BE2C (cell line): Measurements from ENCODE around the gene PRSS22.

ENCODE experiments used
- DNase-seq: peaks from one replicate; pipeline ENCODE4 v3.0.0-alpha.2; 2020
- H3K27me3 ChIP-seq: fragments of 250-450 bp; sonication (Bioruptor Pico); 2 replicates; pipeline ENCODE4 v1.5.1; 2020; ENCODE audit warnings: mild to moderate bottlenecking
- H3K36me3 ChIP-seq: fragments of 250-450 bp; sonication (Bioruptor Pico); 2 replicates; pipeline ENCODE4 v1.5.1; 2020; ENCODE audit warnings: mild to moderate bottlenecking
- H3K4me1 ChIP-seq: fragments of 250-450 bp; sonication (Bioruptor Pico); 2 replicates; pipeline ENCODE4 v1.5.1; 2020
- H3K4me3 ChIP-seq: 2 replicates; pipeline ENCODE4 v1.5.1; 2011; ENCODE audit warnings: low read depth, low read length
- H3K9me3 ChIP-seq: fragments of 250-450 bp; sonication (Bioruptor Pico); 2 replicates; pipeline ENCODE4 v1.5.1; 2020
- CTCF ChIP-seq: IDR thresholded peaks from 2 replicates; pipeline ENCODE4 v1.5.1; 2012; ENCODE audit warnings: mild to moderate bottlenecking, low read depth, low read length

The PRSS22 gene

DNA sequence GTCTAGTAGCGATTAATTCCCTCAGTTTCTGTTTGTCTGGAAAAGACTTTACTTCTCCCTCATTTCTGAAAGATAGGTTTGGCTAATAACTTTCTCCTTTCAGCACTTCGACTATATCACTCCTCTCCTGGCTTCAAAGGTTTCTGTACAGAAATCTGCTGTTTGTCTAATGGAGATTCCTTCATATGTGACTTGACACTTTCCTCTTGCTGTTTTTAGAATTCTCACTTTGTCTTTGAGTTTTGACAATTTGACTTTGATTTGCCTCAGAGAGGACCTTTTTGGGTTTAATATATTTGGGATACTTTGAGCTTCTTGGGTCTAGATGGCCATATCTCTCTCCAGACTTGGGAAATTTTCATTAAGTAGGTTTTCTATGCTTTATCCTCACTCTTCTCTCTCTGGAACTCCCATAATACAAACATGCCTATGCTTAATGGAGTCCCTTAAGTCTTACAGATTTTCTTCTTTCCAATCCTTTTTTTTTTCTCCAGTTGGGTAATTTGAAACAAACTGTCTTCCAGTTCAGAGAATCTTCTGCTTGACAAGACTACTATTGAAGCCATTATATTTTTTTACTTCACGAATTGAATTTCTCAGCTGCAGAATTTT is 48.7 kb downstream of the PRSS22 start:
- Histone ChIP-seq H3K36me3 (no peaks in the 10 kb centered on the region), H3K4me3 (no peak overlapping the region), H3K27me3 (peaks cover 12% of the 10 kb centered on the region), H3K4me1 (no peaks in the 10 kb centered on the region), H3K9me3 (no peaks in the 10 kb centered on the region)
- DNase-seq, result no peak
- no peak for TF ChIP-seq CTCF

DNA sequence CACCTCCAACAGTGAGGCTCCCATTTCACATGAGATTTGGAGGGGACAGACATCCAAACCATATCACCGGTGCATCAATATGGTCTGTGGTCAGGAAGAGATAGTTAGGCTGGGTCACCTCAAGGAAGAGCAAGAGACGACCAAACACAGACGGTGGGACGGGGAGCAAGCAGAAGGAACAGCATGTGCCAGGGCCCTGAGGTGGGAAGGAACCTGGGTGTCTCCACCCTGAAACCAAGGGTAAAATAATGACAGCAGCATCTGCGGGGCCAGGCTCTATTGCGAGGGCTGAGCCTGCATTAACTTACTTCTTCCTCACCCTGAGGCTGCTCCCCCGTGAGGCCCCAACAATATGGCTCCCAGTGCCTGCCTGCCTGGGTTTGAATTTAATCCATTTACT is 49.8 kb downstream of the PRSS22 start:
- Histone ChIP-seq H3K27me3 (peaks cover 12% of the 10 kb centered on the region), H3K4me1 (no peaks in the 10 kb centered on the region), H3K9me3 (no peaks in the 10 kb centered on the region), H3K36me3 (no peaks in the 10 kb centered on the region), H3K4me3 (no peak overlapping the region)
- no peak for TF ChIP-seq CTCF
- DNase-seq, result no peak

DNA sequence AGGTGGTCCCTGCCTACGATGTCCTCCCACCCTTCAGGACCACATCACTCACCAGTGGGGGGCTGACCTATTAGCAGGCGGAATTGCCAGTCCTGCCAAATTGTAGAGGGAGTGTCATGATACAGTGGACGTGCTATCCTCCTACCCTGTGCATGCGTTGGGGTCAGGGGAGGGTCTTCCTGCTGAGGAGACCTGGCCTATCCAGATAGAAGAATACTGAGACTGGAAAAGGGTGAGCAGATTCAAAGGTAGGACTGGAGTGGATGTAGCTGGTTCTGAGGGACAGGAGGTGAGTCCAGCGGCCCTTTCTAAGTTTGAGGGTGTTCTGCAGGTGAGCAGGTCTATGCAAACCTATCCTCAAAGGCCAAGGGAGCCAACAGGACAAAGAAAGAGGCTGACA is 51.7 kb downstream of the PRSS22 start:
- TF ChIP-seq CTCF, result no peak
- Histone ChIP-seq H3K4me1 (no peaks in the 10 kb centered on the region), H3K27me3 (peaks cover 9% of the 10 kb centered on the region), H3K9me3 (no peaks in the 10 kb centered on the region), H3K4me3 (no peak overlapping the region), H3K36me3 (no peaks in the 10 kb centered on the region)
- DNase-seq, result no peak

DNA sequence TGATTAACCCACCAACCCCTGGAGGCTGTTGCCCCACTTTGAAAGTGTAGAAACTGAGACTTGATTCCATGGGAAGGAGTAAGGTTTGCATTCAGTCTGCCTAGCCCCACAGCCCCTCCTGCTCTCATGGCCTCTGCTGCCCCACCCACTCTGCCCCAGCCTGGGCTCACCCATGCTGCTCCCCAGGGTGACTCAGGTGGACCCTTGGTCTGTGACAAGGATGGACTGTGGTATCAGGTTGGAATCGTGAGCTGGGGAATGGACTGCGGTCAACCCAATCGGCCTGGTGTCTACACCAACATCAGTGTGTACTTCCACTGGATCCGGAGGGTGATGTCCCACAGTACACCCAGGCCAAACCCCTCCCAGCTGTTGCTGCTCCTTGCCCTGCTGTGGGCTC is 53.2 kb downstream of the PRSS22 start:
- H3K27me3 ChIP-seq, result peaks cover 6% of the 10 kb centered on the region
- TF ChIP-seq CTCF, result no peak
- H3K9me3 ChIP-seq, result no peaks in the 10 kb centered on the region
- DNase-seq, result no peak
- no peaks in the 10 kb centered on the region for H3K36me3 ChIP-seq
- H3K4me3 ChIP-seq, result no peak overlapping the region
- no peaks in the 10 kb centered on the region for H3K4me1 ChIP-seq

DNA sequence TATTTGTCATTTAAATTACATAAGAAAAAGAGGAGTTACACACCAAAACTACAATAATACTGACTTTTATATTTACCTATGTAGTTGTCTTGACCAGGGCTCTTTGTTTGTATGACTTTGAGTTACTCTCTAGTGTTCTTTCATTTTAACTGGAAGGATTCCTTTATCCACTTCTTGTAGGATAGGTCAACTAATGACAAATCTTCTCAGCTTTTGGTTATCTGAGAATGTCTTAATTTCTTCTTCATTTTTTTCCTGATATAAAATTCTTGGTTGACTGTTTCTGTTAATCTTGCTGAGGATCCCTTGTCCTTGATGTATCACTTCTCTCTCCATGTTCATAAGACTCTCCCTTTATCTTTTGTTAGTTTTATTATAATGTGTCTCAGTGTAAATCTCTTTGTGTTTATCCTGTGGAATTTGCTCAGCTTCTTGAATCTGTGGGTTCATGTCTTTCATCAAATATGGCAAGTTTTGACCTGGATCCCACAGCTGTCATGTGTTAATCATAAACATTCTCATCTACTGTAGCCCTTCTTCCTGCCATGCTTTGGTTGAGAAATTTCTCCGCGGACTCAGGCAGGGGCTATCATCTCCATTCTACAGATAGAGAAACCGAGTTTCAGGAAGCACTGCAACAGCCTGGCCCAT is 54.3 kb downstream of the PRSS22 start:
- Histone ChIP-seq H3K4me1 (no peaks in the 10 kb centered on the region), H3K4me3 (no peak overlapping the region), H3K36me3 (no peaks in the 10 kb centered on the region), H3K27me3 (peaks cover under 1% of the 10 kb centered on the region; the same call in 1 of the 2 replicates), H3K9me3 (no peaks in the 10 kb centered on the region)
- DNase-seq, result no peak
- no peak for TF ChIP-seq CTCF
